ENCODE measurements around the gene RAD51D.
"Not testable (repeated sequence)": the region's sequence is repeated elsewhere in the genome, so short reads cannot be mapped to it uniquely, and the experiment has no call there.

Gene RAD51D

DNA sequence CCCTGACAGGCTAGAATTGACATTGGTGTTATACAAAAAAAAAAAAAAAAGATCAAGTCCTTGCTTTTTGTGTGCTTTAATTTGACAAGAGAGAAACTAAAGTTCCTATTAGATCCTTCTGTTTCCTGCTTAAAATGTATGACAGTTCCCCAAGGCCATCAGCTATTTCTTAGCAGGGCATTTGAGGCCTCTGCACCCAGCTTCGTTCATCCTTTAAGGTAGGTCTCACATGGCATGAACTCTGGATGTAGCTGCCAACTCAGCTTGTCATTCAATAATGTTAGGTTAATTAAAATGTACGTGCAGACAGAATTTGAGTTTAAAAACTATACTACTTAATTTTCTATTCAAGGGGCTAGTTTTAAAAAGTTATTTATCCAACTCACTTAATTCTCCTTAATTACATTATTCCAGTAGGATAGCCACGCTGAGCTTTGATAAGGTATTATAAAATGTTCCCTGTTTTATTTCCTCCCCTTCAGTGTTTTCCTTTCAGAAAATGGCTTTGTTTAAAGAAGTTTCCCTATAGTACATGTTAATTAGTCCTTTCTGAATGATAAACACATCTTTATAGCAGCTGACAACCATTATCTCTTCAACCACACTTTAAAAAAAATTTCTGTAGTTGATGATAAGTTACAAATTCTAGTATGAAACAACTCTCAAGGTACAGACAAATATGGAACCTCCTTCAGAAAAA, 55.0 kb downstream of the RAD51D start:
- no peak for DNase-seq

DNA sequence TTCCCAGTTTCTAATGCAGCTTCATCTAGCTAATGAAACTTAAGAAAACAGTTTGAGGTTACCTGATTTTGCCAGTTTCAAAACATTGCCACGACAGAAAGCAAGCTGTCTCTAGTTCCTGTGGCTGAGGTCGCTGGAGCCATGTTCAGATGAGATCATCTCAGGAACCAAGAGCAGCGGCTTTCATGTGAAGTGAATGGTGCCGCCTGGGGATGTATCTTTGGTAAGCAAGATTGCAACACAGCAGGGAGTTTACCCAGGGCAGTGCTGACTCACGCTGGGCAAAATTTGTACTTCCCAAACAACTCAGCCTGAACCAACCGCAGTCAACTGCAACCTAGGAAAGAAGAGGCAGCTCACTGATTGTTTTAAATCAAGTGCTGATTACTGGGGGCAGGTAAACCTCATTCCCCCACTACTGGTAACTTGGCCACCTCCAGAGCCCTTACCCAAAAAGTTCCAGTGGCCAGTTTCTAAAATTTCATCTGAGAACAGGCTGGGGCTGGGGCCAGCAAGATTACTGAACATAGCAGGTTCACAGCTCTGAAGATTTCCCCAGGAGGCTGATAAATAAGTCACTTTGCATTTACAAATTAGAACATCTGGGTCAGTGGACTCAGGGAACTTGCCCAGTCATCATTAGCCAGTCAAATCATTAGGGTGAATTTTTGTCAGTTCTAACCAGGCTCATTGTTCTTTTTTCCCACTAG, 56.0 kb downstream of the RAD51D start, which contains the start of gene RFFL:
RFFL (minus strand) TSS at position 194 of the 710 bp plus-strand sequence. CDS start 37,154 bp downstream, outside the sequence.
- DNase-seq, result peak; percentile 94

DNA sequence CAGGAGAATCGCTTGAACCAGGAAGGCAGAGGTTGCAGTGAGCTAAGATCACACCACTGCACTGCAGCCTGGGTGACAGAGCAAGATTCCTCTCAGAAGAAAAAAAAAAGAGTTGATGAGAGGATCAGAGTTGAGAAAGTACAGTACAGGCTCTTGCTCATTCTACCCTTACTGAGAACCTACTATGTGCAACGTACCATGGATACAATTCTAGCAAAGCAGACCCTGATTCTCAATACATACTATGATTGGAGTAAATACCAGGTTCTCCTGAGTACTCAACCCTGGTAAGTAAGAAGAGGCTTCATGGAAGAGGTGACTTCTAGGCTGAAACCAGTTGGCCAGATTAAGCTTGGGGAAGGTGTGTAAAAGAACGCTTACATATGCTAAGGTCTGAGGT, 57.4 kb downstream of the RAD51D start:
- no peak for DNase-seq

DNA sequence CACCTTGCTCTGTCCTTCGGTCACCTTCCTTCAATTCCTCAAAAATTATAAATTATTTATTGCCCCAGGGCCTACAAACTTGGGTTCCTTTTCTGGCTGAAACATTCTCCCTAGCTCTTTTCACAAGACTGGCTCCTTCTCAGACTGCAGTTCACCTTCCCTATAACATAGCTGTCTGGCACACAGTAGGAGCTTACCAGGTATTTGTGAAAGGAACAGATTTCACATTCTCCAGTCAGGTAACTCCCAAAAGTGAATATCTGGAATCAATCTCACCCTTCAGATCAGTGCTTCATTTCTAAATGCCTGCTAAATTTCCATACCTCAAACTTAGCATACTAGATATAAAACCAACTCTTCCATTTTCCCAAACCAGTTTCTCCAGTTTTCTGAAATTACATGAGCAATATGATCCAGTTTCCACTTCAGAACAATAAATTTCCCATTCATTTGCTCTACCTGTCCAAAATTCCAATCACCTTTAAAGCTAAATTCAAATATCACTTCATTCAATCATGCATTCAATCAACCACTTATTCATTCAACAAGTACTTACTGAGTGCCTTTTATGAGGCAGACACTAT, 62.2 kb downstream of the RAD51D start:
- DNase-seq, result no peak

DNA sequence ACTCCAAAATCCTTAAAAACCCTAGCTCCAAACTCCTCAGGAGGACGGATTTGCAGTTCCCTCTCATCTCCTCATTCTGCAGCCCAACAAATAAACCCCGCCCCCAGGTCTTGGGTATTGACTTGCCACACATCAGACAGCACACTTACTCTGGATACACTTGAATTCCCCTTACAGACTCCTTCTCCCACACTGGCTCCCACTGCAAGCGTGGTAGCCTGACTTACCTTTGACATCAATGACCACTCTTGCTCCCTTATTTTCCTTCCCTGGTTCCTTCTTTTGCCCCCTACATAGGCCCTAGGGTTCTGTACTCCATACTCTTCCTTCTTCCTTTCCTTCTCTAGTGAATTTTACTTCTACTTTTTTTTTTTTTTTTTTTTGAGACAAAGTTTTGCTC, 63.6 kb downstream of the RAD51D start:
- no peak for DNase-seq

DNA sequence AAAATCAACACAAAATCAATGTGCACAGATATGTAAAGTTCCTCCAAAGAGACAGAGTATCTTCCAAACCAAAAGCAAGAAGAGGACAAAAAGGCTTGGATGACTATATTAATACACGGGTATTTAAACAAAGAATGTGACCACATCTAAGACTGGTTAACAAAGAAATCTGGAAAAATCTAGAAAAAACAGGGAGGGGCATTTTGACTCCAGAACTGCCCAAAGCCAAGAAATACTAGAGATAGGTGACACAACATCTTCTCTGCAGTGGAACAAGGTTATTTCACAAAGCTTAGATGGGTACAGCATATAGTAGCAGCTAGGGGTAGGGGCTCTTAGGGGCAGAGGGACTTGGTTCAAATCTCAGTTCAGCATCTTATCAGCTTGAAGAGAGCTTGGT, 66.5 kb downstream of the RAD51D start:
- no peak for DNase-seq

DNA sequence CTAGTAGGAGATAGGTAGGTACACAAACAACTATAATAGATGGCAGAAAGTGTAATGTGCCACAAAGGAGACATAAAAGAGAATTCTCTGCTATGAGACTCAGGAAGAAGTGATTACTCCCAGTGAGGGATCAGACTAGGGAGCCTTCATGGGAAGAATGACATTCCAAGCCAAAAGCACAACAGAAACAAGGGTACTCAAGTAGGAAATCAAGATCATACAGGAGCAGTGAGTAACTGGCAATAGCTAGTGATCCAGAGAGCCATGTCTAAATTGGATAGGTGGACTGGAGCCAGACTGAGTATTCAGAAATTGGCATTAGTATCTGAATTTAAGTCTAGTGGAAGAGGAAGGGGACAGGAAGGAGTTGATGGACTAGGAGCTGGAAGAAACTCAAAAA, 66.9 kb downstream of the RAD51D start:
- no peak for DNase-seq

DNA sequence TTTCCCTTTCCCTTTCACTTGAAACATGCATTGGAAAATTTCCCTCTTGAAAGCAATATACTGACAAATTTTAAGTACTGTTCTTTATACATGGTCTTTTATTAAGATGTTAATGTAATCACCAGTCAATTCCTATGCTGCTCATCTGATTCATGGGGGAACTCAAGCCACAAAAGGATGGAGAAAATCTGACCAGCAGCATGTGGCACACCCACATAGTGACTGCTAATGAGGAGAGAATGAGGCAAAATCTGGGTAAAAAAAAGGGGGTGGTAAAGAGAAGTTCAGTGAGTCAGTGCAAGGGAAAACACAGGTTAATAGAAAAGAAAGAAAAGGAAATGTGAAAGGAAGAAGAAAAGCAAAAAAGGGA, 67.4 kb downstream of the RAD51D start:
- DNase-seq, result no peak

DNA sequence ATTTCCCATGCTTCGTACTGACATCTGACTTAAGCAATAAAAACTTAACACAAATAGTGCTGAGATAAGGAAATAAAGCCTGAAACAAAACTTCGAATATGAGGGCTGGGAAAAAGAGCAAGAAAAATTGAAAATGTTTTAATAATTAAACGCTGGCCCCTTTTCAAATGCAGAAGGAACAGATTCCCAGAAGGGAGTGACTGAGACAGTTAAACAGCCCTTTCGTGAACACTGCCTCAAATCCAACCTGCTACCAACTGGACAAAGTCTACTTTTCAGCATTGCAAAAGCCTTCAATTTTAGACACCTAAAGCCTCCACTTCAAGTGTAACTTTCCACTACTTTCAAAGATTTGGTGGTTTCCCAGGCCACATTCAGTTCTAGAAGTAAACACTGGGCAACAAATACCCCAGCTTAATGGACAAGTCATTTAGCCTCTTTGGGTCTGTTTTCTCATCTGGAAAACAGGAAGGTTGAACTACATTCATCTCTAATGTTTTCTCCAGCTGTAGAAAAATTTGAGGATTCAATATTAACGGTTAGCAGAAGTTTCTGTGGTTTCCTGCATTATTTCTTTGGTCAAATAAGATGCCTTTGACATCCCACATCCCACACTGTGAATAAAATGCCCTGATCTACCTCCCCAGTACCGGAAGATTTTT, 68.0 kb downstream of the RAD51D start:
- no peak for DNase-seq

DNA sequence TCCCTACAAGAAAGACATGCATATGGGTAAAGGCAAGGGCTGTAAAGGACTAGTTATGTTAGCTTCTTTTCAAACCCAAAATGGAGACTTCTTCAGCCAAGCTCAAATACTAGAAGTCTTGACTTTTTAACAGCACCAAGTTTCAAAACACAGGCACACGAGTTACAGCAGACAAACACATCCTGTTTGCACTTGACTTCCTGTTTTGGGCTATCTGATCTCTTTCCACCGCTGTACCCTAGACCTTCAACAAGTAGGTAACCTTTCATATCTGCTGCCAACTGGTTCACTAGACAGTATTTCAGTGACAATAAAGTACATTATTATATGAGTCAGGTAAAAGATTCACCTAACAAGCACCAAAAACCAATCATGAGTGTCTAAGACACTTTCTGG, 68.5 kb downstream of the RAD51D start:
- DNase-seq, result no peak

DNA sequence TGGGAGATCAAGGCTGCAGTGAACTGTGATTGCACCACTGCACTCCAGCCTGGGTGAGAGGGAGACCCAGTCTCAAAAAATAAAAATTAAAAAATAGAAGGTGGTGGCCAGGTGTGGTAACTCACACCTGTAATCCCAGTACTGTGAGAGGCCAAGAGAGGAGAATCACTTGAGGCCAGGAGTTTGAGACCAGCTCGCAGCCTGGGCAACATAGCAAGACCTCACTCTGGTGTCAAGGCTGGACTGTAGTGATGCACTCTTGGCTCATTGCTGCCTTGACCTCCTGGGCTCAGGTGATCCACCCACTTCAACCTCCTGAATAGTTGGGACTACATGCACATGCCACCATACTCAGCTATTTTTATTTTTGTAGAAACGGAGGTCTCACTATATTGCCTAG, 69.5 kb downstream of the RAD51D start:
- no peak for DNase-seq

DNA sequence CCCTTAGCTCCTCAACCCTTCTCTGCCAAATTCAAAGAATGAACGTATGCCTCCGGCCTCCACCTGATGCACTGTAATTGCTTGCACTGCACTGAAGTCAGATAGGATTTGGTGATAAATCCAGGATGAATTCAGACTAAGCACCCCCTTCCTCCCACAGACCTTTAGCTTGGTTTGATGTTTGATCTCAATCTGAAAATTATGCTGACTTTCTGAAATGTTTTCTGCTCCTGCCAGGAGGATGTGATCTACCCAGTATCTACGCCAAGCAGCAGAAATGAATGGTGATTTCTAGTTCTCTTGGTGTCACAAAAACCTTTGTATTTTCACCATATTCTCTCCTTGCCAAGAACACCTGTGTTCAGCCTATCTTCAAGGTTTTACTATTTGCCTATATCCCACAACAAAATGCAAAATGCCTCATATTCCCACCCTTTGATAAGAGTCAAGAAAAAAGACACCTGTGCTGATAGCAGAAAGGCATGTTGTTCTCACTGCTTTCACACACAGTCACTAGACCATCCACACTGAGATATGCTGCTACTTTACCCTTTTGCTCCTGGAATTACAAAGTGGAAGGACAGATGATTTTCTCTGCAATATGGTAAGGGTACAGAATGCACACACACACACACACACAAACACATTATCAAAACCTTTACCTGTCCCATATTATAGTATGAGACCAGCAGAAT, 70.8 kb downstream of the RAD51D start:
- DNase-seq, result no peak

DNA sequence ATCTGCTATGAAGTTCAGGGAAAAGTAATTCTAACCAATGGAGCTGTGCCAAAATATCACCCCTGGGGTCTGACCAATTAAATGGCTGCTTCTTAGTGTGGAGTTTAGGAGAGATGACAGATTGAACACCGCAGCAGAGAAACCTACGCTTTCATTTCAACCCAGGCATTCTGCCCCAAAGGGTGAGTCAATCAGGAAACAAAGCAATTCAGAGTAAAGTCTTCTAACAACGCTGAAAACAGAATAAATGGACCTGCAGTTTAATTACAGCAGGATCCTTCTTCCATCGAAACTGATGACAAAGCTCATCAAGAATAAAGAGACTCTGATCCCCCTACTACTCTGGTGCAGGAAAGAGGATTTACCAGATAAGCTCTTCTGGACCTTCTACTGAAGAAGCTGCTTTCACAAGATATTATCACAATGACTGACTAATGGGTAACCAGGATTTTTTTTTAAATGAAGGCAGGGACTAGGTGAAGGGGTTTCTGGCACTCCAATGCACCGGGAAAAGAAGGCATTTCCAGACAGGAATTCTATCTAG, 72.8 kb downstream of the RAD51D start:
- peak; percentile 82 for DNase-seq

DNA sequence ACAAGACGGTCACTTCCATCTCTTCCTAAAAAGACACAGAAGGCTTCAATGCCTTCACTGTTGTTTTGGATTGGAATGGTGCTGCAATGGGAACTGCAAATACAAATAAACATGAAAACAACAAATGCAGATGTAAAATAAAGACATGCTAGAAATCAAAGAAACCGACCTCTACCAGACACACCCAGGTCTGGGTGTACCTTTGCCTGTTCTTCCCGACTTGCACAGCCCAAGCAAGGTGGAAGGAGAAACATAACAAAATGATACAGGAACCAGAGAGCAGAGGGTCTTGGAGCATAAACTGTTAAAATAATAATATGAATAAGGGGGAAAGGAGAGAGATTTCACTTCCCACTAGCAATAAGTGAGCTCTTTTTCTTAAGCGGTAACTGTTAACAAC, 73.4 kb downstream of the RAD51D start:
- no peak for DNase-seq

DNA sequence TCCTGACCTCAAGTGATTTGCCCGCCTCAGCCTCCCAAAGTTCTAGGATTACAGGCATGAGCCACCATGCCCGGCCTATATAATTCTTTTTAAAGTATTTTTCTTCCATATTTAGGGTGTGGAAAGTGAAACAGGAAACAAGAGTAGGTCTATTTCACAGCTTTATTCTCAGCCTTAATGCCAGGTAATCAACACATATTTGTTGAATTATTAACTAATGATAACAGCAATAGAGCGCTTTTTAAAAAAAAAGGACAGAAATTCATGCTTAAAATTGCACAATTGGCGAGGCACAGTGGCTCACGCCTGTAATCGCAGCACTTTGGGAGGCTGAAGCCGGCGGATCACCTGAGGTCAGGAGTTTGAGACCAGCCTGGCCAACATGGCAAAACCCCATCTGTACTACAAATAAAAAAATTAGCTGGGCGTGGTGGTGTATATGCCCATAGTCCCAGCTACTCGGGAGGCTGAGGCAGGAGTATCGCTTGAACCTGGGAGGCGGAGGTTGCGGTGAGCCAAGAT, 74.1 kb downstream of the RAD51D start:
- DNase-seq, result not testable (repeated sequence)

DNA sequence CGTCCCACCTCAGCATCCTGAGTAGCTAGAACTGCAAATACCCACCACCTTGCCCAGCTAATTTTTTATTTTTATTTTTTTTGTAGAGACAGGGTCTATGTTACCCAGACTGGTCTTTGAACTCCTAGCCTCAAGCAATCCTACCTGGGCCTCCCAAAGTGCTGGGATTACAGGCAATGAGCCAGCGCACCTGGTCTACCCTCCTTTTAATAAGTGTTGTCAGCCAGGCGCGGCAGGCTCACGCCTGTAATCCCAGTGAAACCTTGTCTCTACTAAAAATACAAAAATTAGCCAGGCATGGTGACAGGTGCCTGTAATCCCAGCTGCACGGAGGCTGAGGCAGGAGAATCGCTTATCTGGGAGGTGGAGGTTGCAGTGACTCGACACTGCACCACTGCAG, 75.5 kb downstream of the RAD51D start:
- no peak for DNase-seq

Measured in activated effector memory CD4-positive, alpha-beta T cell treated with anti-CD3 and anti-CD28 coated beads, Interleukin-2, amount 50 U/mL, for 16 hours (primary cell).